Caco-2 (cell line): ENCODE results near the gene TBC1D9B. TPM values are rescaled to one million over a fixed set of nuclear protein-coding genes. Genes with fewer than 3 reads are reported as not detected.

ENCODE experiments used
- BruUV-seq: library from RNA; stranded (reverse); fragments of 400-500 nt; replicated peaks from 2 replicates; lab custom pipeline; 2021; lab: Mats Ljungman, UMichigan
- CTCF ChIA-PET: fragments of 300-600 bp; sonication (Branson Sonifier 250); formaldehyde crosslinking; loops from one replicate; lab custom pipeline; 2022; ENCODE audit warnings: antibody characterized with exemption; lab: Charles Lee
- POLR2A ChIA-PET: fragments of 300-600 bp; sonication (Branson Sonifier 250); formaldehyde crosslinking; loops from one replicate; lab custom pipeline; 2022; ENCODE audit warnings: antibody characterized with exemption; lab: Charles Lee
- DNase-seq, 2 experiments: peaks; one replicate each; pipeline versions ENCODE4 v3.0.0 to v3.0.0-alpha.2; 2020 to 2022
- H3K27me3 ChIP-seq: replicated peaks from 2 replicates; pipeline ENCODE4 v1.6.0; 2011; ENCODE audit warnings: low read length; ENCODE audit not compliant: control insufficient read depth, insufficient read depth
- H3K36me3 ChIP-seq: 2 replicates; pipeline ENCODE4 v1.5.1; 2011; ENCODE audit warnings: low read length; ENCODE audit not compliant: control insufficient read depth, insufficient read depth
- H3K4me1 ChIP-seq: fragments of 250-450 bp; sonication (Bioruptor Pico); 2 replicates; pipeline ENCODE4 v1.5.1; 2020; ENCODE audit warnings: mild to moderate bottlenecking
- H3K4me3 ChIP-seq: 2 replicates; pipeline ENCODE4 v1.5.1; 2011; ENCODE audit warnings: low read depth, mild to moderate bottlenecking, control low read depth, low read length
- H3K9me3 ChIP-seq: fragments of 250-450 bp; sonication (Bioruptor Pico); 2 replicates; pipeline ENCODE4 v1.5.1; 2020; ENCODE audit warnings: mild to moderate bottlenecking, moderate library complexity
- H3K27ac Mint-ChIP-seq: one replicate; pipeline ENCODE4 v1.8.0; 2022; ENCODE audit warnings: mixed read lengths; ENCODE audit not compliant: unreplicated experiment
- H3K27me3 Mint-ChIP-seq: one replicate; pipeline ENCODE4 v1.8.0; 2022; ENCODE audit warnings: mixed read lengths; ENCODE audit not compliant: insufficient read depth, unreplicated experiment
- H3K36me3 Mint-ChIP-seq: one replicate; pipeline ENCODE4 v1.8.0; 2022; ENCODE audit warnings: mild to moderate bottlenecking, mixed read lengths; ENCODE audit not compliant: insufficient read depth, unreplicated experiment
- H3K4me1 Mint-ChIP-seq: one replicate; pipeline ENCODE4 v1.8.0; 2022; ENCODE audit warnings: low read depth, mixed read lengths; ENCODE audit not compliant: unreplicated experiment
- H3K4me3 Mint-ChIP-seq: one replicate; pipeline ENCODE4 v1.8.0; 2022; ENCODE audit warnings: mild to moderate bottlenecking, moderate library complexity, mixed read lengths; ENCODE audit not compliant: unreplicated experiment
- H3K9me3 Mint-ChIP-seq: one replicate; pipeline ENCODE4 v1.8.0; 2022; ENCODE audit warnings: mixed read lengths; ENCODE audit not compliant: unreplicated experiment
- intact Hi-C: fragments of 100-400 bp; cut with micrococcal nuclease; formaldehyde crosslinking; loops from one replicate; pipeline ENCODE4 v1.10.0; 2022; ENCODE audit not compliant: unreplicated experiment
- total RNA-seq: library from RNA; stranded (reverse); gene quantifications from 2 replicates; pipeline ENCODE4 v1.2.3, GENCODE V29; 2022
- TF ChIP-seq, protein P1 (sequence below), 2 experiments: fragments of 200-600 bp in 1 of 2; IDR thresholded peaks; 1 replicate in 1 of 2; 2 replicates in 1 of 2; pipeline versions ENCODE4 v1.5.1 to v1.8.0; 2011 to 2022; ENCODE audit warnings: antibody characterized with exemption in 1 of 2, control low read depth in 1 of 2, inconsistent platforms in 1 of 2, low read depth in 1 of 2, low read length in 1 of 2, mild to moderate bottlenecking in 1 of 2, moderate library complexity in 1 of 2; ENCODE audit not compliant: insufficient read depth in 1 of 2, severe bottlenecking in 1 of 2, unreplicated experiment in 1 of 2

TBC1D9B gene
- total RNA-seq, 1 experiment from 2014 or later = 107 TPM

DNA sequence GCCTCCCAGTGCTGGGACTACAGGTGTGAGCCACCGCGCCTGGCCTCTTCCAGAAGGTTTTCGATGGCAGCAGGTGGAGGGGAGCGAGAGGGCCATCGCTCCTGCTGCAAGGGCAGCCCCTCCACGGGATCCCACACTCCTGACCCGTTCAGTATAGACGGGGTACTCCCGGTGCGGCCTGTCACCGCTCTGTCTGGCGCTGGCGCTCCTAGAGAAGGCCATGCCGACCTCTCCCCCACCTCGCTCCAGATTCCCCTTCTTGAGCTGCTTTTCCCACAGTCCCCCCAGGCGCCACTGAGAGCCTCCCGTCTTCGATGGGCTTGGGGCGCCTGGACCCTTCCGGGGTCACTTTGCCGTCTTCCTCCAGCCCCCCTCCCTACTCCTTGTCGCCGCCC, 91.3 kb downstream of the TBC1D9B start:
- Histone ChIP-seq H3K4me1 (peaks cover 24% of the 10 kb centered on the region), H3K9me3 (no peaks in the 10 kb centered on the region), H3K4me3 (no peak overlapping the region), H3K36me3 (peaks cover 7% of the 10 kb centered on the region), H3K27me3 (no peaks in the 10 kb centered on the region)
- Mint-ChIP-seq H3K27ac (no peak overlapping the region), H3K9me3 (no peaks in the 10 kb centered on the region), H3K4me1 (peaks cover 17% of the 10 kb centered on the region), H3K4me3 (no peak overlapping the region), H3K36me3 (peaks cover 72% of the 10 kb centered on the region), H3K27me3 (no peaks in the 10 kb centered on the region)
- BruUV-seq = no TSS peak
- POLR2A ChIA-PET = no interaction called here
- no peak for DNase-seq
- TF ChIP-seq, protein P1, sequence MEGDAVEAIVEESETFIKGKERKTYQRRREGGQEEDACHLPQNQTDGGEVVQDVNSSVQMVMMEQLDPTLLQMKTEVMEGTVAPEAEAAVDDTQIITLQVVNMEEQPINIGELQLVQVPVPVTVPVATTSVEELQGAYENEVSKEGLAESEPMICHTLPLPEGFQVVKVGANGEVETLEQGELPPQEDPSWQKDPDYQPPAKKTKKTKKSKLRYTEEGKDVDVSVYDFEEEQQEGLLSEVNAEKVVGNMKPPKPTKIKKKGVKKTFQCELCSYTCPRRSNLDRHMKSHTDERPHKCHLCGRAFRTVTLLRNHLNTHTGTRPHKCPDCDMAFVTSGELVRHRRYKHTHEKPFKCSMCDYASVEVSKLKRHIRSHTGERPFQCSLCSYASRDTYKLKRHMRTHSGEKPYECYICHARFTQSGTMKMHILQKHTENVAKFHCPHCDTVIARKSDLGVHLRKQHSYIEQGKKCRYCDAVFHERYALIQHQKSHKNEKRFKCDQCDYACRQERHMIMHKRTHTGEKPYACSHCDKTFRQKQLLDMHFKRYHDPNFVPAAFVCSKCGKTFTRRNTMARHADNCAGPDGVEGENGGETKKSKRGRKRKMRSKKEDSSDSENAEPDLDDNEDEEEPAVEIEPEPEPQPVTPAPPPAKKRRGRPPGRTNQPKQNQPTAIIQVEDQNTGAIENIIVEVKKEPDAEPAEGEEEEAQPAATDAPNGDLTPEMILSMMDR (IDR thresholded peaks at IDR 0.05; ENCODE audit: insufficient read depth in 1 of 2, low read depth in 1 of 2, low read length in 1 of 2, severe bottlenecking in 1 of 2, unreplicated experiment in 1 of 2) = no peak
- intact Hi-C loops = loop anchor here (10.0 kb wide), 1 partner anchor 192 kb away; the partner anchor contains the start of gene HNRNPH1
- CTCF ChIA-PET = no interaction called here

DNA sequence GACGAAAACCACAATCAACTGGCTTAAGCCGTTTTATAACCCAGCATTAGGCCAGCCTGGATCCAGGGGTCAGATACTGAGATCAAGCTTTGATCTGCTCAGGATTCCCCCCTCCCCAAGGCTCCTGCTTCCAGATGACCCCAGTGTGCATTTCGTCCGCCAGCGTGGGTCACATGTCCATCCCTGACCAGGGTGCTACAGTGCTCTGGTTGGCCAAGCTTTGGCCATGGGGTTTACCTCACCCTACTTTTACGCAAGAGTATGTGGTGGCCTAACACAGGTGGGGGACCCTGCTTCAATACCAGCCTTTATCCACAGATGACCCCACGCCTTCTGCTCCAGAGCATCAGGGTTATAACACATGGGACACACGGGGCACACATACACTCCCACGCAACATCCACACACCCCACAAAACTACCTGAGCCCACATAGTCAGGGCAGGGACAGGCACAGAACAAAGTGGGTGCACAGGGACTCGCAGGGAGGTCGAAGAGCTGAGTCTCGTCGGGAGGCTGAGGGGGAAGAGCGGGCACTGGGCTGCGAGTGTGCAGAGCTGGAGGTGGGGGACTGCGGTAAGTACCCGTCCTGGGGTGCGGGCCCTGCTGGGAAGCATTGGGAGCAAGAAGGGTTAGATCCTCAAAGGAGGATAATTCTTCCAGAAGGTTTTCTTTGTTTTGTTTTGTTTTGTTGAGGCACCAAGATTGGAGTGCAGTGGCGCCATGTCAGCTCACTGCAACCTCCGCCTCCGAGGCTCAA, 92.0 kb downstream of the TBC1D9B start:
- H3K27me3 Mint-ChIP-seq = no peaks in the 10 kb centered on the region
- intact Hi-C loops = loop anchor here (10.0 kb wide), 1 partner anchor 191 kb away; the partner anchor contains the start of gene HNRNPH1
- BruUV-seq = no TSS peak

DNA sequence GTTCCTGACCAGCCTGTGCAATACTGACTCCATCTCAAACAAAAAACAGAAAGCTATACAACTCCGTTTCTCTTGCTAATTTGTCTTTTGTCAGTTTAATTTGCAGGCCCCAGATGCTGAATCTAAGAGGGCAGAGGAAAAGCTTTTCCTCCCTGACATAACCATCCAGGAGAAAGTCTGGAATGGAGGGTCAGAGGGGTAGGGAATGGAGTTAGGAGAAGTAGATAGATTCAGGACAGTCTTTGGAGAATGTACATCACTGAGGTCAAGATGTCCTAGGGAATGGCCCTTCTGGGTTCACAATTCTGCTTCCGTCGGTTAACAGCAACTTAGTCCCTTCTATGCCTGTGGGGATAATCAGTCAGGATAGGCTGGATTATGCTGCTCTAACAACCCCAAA, 93.6 kb downstream of the TBC1D9B start:
- H3K4me3 Mint-ChIP-seq = no peak overlapping the region
- intact Hi-C loops = loop anchor here (10.0 kb wide), 1 partner anchor 189 kb away; the partner anchor contains the start of gene HNRNPH1
- H3K36me3 Mint-ChIP-seq = peaks cover 64% of the 10 kb centered on the region
- ChIA-PET CTCF (no interaction called here), POLR2A (no interaction called here)
- H3K27me3 ChIP-seq = no peaks in the 10 kb centered on the region
- no peaks in the 10 kb centered on the region for H3K9me3 ChIP-seq
- no peaks in the 10 kb centered on the region for H3K27me3 Mint-ChIP-seq
- H3K4me1 Mint-ChIP-seq = peaks cover 10% of the 10 kb centered on the region
- no peak for DNase-seq
- no peak overlapping the region for H3K27ac Mint-ChIP-seq
- H3K4me3 ChIP-seq = no peak overlapping the region
- TF ChIP-seq, protein P1 (IDR thresholded peaks at IDR 0.05; ENCODE audit: insufficient read depth in 1 of 2, low read depth in 1 of 2, low read length in 1 of 2, severe bottlenecking in 1 of 2, unreplicated experiment in 1 of 2) = no peak
- no peaks in the 10 kb centered on the region for H3K9me3 Mint-ChIP-seq
- peaks cover 7% of the 10 kb centered on the region for H3K36me3 ChIP-seq
- BruUV-seq = no TSS peak
- peaks cover 12% of the 10 kb centered on the region for H3K4me1 ChIP-seq

More for the DNA sequence above, 92.0 kb downstream of the TBC1D9B start:
- Histone ChIP-seq H3K9me3 (no peaks in the 10 kb centered on the region), H3K27me3 (no peaks in the 10 kb centered on the region), H3K4me3 (no peak overlapping the region), H3K4me1 (peaks cover 24% of the 10 kb centered on the region), H3K36me3 (peaks cover 7% of the 10 kb centered on the region)
- ChIA-PET POLR2A (no interaction called here), CTCF (no interaction called here)
- H3K36me3 Mint-ChIP-seq = peaks cover 72% of the 10 kb centered on the region
- H3K27ac Mint-ChIP-seq = peak overlapping the region; percentile 47
- no peaks in the 10 kb centered on the region for H3K9me3 Mint-ChIP-seq
- TF ChIP-seq, protein P1 (IDR thresholded peaks at IDR 0.05; ENCODE audit: insufficient read depth in 1 of 2, low read depth in 1 of 2, low read length in 1 of 2, severe bottlenecking in 1 of 2, unreplicated experiment in 1 of 2) = no peak
- DNase-seq = no peak
- peaks cover 17% of the 10 kb centered on the region for H3K4me1 Mint-ChIP-seq
- H3K4me3 Mint-ChIP-seq = no peak overlapping the region
